PC-9 (cell line): ENCODE results near the gene ZNF79. TPM values are rescaled to one million over a fixed set of nuclear protein-coding genes. Genes with fewer than 3 reads are reported as not detected.

ENCODE experiments used
- BruUV-seq: library from RNA; stranded (reverse); fragments of 400-500 nt; replicated peaks from 2 replicates; lab custom pipeline; 2021; lab: Mats Ljungman, UMichigan
- CTCF ChIA-PET: fragments of 300-600 bp; sonication (Branson Sonifier 250); formaldehyde crosslinking; loops from one replicate; lab custom pipeline; 2022; ENCODE audit warnings: antibody characterized with exemption; lab: Charles Lee
- POLR2A ChIA-PET: fragments of 300-600 bp; sonication (Branson Sonifier 250); formaldehyde crosslinking; loops from one replicate; lab custom pipeline; 2022; ENCODE audit warnings: antibody characterized with exemption; ENCODE audit not compliant: unreplicated experiment; lab: Charles Lee
- DNase-seq, 2 experiments: peaks; one replicate each; pipeline versions ENCODE4 v3.0.0 to v3.0.0-alpha.2; 2015 to 2022; ENCODE audit warnings: mixed read lengths in 1 of 2
- H2AFZ ChIP-seq: fragments of 200-600 bp; sonication (generic); 2 replicates; pipeline ENCODE4 v1.8.1; 2017; ENCODE audit warnings: antibody characterized with exemption
- H3F3A ChIP-seq: fragments of 200-600 bp; sonication (generic); 2 replicates; pipeline ENCODE4 v1.8.1; 2017; ENCODE audit warnings: antibody characterized with exemption, mild to moderate bottlenecking, low read depth; ENCODE audit not compliant: insufficient read depth
- H3K27ac ChIP-seq: fragments of 200-600 bp; sonication (generic); 2 replicates; pipeline ENCODE4 v1.6.1; 2016; ENCODE audit warnings: mixed run types
- H3K27me3 ChIP-seq: fragments of 200-600 bp; sonication (generic); 2 replicates; pipeline ENCODE4 v1.6.1; 2016; ENCODE audit warnings: low read depth, mixed run types; ENCODE audit not compliant: insufficient read depth
- H3K36me3 ChIP-seq: fragments of 200-600 bp; sonication (generic); 2 replicates; pipeline ENCODE4 v1.6.1; 2016; ENCODE audit warnings: low read depth, mixed run types
- H3K4me1 ChIP-seq: fragments of 200-600 bp; sonication (generic); replicated peaks from 2 replicates; pipeline ENCODE4 v1.6.1; 2016; ENCODE audit warnings: mixed run types; ENCODE audit not compliant: insufficient read depth
- H3K4me2 ChIP-seq: fragments of 200-600 bp; sonication (generic); 2 replicates; pipeline ENCODE4 v1.6.1; 2017; ENCODE audit warnings: mixed run types
- H3K4me3 ChIP-seq: fragments of 200-600 bp; sonication (generic); 2 replicates; pipeline ENCODE4 v1.6.1; 2016; ENCODE audit warnings: mixed run types
- H3K79me2 ChIP-seq: fragments of 200-600 bp; sonication (generic); 2 replicates; pipeline ENCODE4 v1.6.1; 2017; ENCODE audit warnings: low read depth, mixed run types
- H3K9me2 ChIP-seq: fragments of 200-600 bp; sonication (generic); 2 replicates; pipeline ENCODE4 v1.8.1; 2017; ENCODE audit warnings: mild to moderate bottlenecking; ENCODE audit not compliant: insufficient read depth
- H3K9me3 ChIP-seq: fragments of 200-600 bp; sonication (generic); 2 replicates; pipeline ENCODE4 v1.8.1; 2016; ENCODE audit warnings: low read depth; ENCODE audit not compliant: insufficient read depth
- H4K20me1 ChIP-seq: fragments of 200-600 bp; sonication (generic); 2 replicates; pipeline ENCODE4 v1.8.1; 2017; ENCODE audit not compliant: insufficient read depth
- EZH2 ChIP-seq: fragments of 200-600 bp; sonication (generic); IDR thresholded peaks from 2 replicates; pipeline ENCODE4 v1.8.0; 2017; ENCODE audit warnings: antibody characterized with exemption, low read depth
- intact Hi-C: fragments of 100-400 bp; cut with micrococcal nuclease; formaldehyde crosslinking; loops from one replicate; pipeline ENCODE4 v1.10.0; 2022; ENCODE audit not compliant: unreplicated experiment
- total RNA-seq: library from RNA; stranded (reverse); gene quantifications from 2 replicates; pipeline ENCODE4 v1.2.3, GENCODE V29; 2021
- TF ChIP-seq, protein P1 (sequence below): fragments of 200-600 bp; sonication (generic); conservative IDR thresholded peaks from 2 replicates; pipeline ENCODE4 v1.6.1; 2017; ENCODE audit warnings: mixed run types, antibody characterized with exemption, mild to moderate bottlenecking, moderate library complexity

Gene ZNF79
- total RNA-seq, 1 experiment from 2014 or later = 5.8 TPM

DNA sequence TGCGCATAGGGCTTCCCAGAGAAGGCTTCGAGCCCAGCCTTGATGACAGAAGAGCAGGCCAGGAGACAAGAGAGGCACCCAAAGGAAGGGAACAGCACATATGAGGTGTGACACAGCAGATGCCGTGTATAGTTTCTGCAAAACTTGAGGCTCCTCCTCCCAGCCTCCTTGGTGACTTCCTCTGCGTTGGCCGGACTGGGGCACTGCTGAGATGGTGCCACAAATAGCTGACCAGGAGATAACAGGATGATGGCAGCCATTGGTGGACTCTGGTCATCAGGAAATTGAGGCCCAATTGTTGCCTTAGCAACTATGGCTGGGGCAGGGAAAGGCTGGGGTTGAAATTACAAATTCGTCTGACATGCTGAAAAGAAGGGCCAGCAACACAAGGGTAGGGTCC is 4.8 kb upstream of the ZNF79 start:
- intact Hi-C loops = no loop called here
- Histone ChIP-seq H3K79me2 (peaks cover 16% of the 10 kb centered on the region; the same call in 1 of the 2 replicates), H4K20me1 (no peaks in the 10 kb centered on the region; the same call in 1 of the 2 replicates), H3K4me1 (peaks cover 25% of the 10 kb centered on the region), H3K27me3 (no peaks in the 10 kb centered on the region), H3K27ac (no peak overlapping the region), H3K36me3 (no peaks in the 10 kb centered on the region), H3F3A (peaks cover 15% of the 10 kb centered on the region; the same call in 1 of the 2 replicates), H3K4me2 (no peak overlapping the region), H3K9me3 (no peaks in the 10 kb centered on the region), H2AFZ (no peak overlapping the region), H3K9me2 (no peaks in the 10 kb centered on the region), H3K4me3 (no peak overlapping the region)
- no TSS peak for BruUV-seq
- TF ChIP-seq, protein P1, sequence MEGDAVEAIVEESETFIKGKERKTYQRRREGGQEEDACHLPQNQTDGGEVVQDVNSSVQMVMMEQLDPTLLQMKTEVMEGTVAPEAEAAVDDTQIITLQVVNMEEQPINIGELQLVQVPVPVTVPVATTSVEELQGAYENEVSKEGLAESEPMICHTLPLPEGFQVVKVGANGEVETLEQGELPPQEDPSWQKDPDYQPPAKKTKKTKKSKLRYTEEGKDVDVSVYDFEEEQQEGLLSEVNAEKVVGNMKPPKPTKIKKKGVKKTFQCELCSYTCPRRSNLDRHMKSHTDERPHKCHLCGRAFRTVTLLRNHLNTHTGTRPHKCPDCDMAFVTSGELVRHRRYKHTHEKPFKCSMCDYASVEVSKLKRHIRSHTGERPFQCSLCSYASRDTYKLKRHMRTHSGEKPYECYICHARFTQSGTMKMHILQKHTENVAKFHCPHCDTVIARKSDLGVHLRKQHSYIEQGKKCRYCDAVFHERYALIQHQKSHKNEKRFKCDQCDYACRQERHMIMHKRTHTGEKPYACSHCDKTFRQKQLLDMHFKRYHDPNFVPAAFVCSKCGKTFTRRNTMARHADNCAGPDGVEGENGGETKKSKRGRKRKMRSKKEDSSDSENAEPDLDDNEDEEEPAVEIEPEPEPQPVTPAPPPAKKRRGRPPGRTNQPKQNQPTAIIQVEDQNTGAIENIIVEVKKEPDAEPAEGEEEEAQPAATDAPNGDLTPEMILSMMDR = no peak
- TF ChIP-seq EZH2 = no peak
- POLR2A ChIA-PET = no interaction called here
- CTCF ChIA-PET = interaction anchor here (0.5 kb wide), 1 partner anchor 450 kb away, joined by 8 read pairs; no protein-coding TSS in a partner anchor
- no peak for DNase-seq

DNA sequence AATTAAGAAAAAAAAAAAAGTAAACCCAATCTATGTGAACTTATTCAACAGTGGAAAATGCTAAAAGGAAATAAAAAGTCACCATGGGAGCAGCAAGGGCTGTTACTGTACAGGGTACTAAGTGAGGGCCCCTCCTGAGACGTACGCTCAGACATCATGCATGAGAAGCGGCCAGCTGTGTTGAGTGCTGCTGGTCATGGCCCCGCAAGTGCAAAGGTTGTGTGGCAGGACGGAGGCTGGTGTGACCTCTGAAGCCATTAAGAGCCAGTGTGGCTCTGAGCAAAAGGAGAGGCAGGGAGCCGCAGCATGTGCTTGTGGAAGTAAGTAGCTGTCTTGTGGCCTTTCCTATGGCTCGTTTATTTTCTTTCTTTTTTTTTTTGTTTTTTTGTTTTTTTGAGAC is 3.1 kb upstream of the ZNF79 start:
- Histone ChIP-seq H4K20me1 (no peaks in the 10 kb centered on the region; the same call in 1 of the 2 replicates), H3K27me3 (no peaks in the 10 kb centered on the region), H2AFZ (no peak overlapping the region), H3K9me2 (no peaks in the 10 kb centered on the region), H3K79me2 (peaks cover 33% of the 10 kb centered on the region), H3K36me3 (no peaks in the 10 kb centered on the region), H3F3A (peaks cover 15% of the 10 kb centered on the region; the same call in 1 of the 2 replicates), H3K4me3 (no peak overlapping the region), H3K4me2 (no peak overlapping the region), H3K9me3 (no peaks in the 10 kb centered on the region), H3K27ac (no peak overlapping the region), H3K4me1 (peaks cover 32% of the 10 kb centered on the region)
- POLR2A ChIA-PET = interaction anchor here (0.7 kb wide), 1 partner anchor 25 kb away, joined by 9 read pairs; no protein-coding TSS in a partner anchor
- BruUV-seq = no TSS peak
- no peak for DNase-seq
- intact Hi-C loops = no loop called here
- CTCF ChIA-PET = no interaction called here
- TF ChIP-seq EZH2 = no peak
- TF ChIP-seq, protein P1 = no peak

DNA sequence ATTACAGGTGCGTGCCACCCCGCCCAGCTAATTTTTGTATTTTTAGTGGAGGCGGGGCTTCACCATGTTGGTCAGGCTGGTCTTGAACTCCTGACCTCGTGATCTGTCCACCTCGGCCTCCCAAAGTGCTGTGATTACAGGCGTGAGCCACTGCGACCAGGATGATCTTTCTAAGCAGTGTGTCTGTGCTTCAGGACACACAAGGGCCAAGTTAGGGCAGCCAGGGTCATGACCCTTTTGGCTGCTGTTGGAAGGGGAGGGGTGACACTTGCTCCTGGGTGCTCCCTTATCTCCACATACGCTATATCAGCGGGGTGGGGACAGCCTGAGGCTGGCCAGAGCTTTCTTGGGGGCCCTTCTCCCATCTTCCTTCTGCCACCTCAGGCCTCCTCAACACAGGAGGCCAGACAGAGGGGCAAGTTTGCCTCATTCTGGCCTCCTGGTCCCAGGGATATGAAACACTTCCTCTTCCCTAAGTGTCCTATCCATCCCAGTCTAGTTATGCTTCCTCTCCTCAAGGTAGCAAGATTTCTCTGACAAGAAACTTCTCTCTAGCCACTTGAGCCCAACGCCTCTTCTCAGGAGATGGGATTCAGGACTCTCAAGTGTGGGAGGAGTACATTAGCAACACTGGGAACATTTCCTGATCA is 1.9 kb upstream of the ZNF79 start:
- Histone ChIP-seq H3K9me2 (no peaks in the 10 kb centered on the region), H3K36me3 (no peaks in the 10 kb centered on the region), H3K79me2 (peaks cover 45% of the 10 kb centered on the region), H3K9me3 (no peaks in the 10 kb centered on the region), H3K4me2 (peak overlapping the region; percentile 97), H4K20me1 (no peaks in the 10 kb centered on the region), H3K27ac (no peak overlapping the region), H2AFZ (no peak overlapping the region), H3K4me1 (peaks cover 24% of the 10 kb centered on the region), H3K4me3 (peak overlapping the region; percentile 85; the same call in 1 of the 2 replicates), H3F3A (peaks cover 9% of the 10 kb centered on the region; the same call in 1 of the 2 replicates), H3K27me3 (no peaks in the 10 kb centered on the region)
- POLR2A ChIA-PET = no interaction called here
- BruUV-seq = no TSS peak
- CTCF ChIA-PET = no interaction called here
- TF ChIP-seq EZH2 = no peak
- TF ChIP-seq, protein P1 = no peak
- intact Hi-C loops = no loop called here
- DNase-seq = no peak
